ENCODE results near the gene VAMP5. TPM values are rescaled to one million over a fixed set of nuclear protein-coding genes. Genes with fewer than 3 reads are reported as not detected.

VAMP5 gene
- total and polyA plus RNA-seq, 9 of the 15 experiments (the other 6 are each of a cell fraction or from before 2014, with no cell fraction given) = 0.54 to 1.9 (median 1.5) TPM; not detected in 2

GRCh38 chr2:85602476-85603234, 18.4 kb downstream of the VAMP5 start, which contains the start of gene TMEM150A (continued):
- no peak for TF ChIP-seq ZNF311 (CRISPR knock-in tag; IDR thresholded peaks at IDR 0.05)
- TF ChIP-seq ZNF778 (CRISPR knock-in tag; IDR thresholded peaks at IDR 0.05) = no peak
- TF ChIP-seq, protein P1, sequence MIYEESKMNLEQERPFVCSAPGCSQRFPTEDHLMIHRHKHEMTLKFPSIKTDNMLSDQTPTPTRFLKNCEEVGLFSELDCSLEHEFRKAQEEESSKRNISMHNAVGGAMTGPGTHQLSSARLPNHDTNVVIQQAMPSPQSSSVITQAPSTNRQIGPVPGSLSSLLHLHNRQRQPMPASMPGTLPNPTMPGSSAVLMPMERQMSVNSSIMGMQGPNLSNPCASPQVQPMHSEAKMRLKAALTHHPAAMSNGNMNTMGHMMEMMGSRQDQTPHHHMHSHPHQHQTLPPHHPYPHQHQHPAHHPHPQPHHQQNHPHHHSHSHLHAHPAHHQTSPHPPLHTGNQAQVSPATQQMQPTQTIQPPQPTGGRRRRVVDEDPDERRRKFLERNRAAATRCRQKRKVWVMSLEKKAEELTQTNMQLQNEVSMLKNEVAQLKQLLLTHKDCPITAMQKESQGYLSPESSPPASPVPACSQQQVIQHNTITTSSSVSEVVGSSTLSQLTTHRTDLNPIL (CRISPR knock-in tag; IDR thresholded peaks at IDR 0.05) = no peak
- TF ChIP-seq, protein P2, sequence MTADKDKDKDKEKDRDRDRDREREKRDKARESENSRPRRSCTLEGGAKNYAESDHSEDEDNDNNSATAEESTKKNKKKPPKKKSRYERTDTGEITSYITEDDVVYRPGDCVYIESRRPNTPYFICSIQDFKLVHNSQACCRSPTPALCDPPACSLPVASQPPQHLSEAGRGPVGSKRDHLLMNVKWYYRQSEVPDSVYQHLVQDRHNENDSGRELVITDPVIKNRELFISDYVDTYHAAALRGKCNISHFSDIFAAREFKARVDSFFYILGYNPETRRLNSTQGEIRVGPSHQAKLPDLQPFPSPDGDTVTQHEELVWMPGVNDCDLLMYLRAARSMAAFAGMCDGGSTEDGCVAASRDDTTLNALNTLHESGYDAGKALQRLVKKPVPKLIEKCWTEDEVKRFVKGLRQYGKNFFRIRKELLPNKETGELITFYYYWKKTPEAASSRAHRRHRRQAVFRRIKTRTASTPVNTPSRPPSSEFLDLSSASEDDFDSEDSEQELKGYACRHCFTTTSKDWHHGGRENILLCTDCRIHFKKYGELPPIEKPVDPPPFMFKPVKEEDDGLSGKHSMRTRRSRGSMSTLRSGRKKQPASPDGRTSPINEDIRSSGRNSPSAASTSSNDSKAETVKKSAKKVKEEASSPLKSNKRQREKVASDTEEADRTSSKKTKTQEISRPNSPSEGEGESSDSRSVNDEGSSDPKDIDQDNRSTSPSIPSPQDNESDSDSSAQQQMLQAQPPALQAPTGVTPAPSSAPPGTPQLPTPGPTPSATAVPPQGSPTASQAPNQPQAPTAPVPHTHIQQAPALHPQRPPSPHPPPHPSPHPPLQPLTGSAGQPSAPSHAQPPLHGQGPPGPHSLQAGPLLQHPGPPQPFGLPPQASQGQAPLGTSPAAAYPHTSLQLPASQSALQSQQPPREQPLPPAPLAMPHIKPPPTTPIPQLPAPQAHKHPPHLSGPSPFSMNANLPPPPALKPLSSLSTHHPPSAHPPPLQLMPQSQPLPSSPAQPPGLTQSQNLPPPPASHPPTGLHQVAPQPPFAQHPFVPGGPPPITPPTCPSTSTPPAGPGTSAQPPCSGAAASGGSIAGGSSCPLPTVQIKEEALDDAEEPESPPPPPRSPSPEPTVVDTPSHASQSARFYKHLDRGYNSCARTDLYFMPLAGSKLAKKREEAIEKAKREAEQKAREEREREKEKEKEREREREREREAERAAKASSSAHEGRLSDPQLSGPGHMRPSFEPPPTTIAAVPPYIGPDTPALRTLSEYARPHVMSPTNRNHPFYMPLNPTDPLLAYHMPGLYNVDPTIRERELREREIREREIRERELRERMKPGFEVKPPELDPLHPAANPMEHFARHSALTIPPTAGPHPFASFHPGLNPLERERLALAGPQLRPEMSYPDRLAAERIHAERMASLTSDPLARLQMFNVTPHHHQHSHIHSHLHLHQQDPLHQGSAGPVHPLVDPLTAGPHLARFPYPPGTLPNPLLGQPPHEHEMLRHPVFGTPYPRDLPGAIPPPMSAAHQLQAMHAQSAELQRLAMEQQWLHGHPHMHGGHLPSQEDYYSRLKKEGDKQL (CRISPR knock-in tag; IDR thresholded peaks at IDR 0.05; ENCODE audit: borderline replicate concordance) = no peak
- no peak for TF ChIP-seq KHSRP (IDR thresholded peaks at IDR 0.05)
- no peak for TF ChIP-seq THRA (IDR thresholded peaks at IDR 0.05)
- TF ChIP-seq, protein P3, sequence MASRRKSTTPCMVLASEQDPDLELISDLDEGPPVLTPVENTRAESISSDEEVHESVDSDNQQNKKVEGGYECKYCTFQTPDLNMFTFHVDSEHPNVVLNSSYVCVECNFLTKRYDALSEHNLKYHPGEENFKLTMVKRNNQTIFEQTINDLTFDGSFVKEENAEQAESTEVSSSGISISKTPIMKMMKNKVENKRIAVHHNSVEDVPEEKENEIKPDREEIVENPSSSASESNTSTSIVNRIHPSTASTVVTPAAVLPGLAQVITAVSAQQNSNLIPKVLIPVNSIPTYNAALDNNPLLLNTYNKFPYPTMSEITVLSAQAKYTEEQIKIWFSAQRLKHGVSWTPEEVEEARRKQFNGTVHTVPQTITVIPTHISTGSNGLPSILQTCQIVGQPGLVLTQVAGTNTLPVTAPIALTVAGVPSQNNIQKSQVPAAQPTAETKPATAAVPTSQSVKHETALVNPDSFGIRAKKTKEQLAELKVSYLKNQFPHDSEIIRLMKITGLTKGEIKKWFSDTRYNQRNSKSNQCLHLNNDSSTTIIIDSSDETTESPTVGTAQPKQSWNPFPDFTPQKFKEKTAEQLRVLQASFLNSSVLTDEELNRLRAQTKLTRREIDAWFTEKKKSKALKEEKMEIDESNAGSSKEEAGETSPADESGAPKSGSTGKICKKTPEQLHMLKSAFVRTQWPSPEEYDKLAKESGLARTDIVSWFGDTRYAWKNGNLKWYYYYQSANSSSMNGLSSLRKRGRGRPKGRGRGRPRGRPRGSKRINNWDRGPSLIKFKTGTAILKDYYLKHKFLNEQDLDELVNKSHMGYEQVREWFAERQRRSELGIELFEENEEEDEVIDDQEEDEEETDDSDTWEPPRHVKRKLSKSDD (conservative IDR thresholded peaks at IDR 0.05; ENCODE audit: low read length) = no peak
- no peak for TF ChIP-seq MTF1 (CRISPR knock-in tag; IDR thresholded peaks at IDR 0.05; ENCODE audit: borderline replicate concordance)
- no peak for TF ChIP-seq GTF2A2 (tag; IDR thresholded peaks at IDR 0.05)
- TF ChIP-seq, protein P4, sequence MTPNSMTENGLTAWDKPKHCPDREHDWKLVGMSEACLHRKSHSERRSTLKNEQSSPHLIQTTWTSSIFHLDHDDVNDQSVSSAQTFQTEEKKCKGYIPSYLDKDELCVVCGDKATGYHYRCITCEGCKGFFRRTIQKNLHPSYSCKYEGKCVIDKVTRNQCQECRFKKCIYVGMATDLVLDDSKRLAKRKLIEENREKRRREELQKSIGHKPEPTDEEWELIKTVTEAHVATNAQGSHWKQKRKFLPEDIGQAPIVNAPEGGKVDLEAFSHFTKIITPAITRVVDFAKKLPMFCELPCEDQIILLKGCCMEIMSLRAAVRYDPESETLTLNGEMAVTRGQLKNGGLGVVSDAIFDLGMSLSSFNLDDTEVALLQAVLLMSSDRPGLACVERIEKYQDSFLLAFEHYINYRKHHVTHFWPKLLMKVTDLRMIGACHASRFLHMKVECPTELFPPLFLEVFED (CRISPR knock-in tag; conservative IDR thresholded peaks at IDR 0.05) = no peak
- TF ChIP-seq ZNF57 (CRISPR knock-in tag; IDR thresholded peaks at IDR 0.05) = no peak
- TF ChIP-seq NEUROD1 (IDR thresholded peaks at IDR 0.05; ENCODE audit: borderline replicate concordance, low read depth, low read length, partially characterized antibody) = no peak
- TF ChIP-seq ZNF24 (IDR thresholded peaks at IDR 0.05) = no peak
- TF ChIP-seq ZNF133 (CRISPR knock-in tag; IDR thresholded peaks at IDR 0.05) = no peak
- TF ChIP-seq ZNF644 (tag; IDR thresholded peaks at IDR 0.05; ENCODE audit: low read depth) = no peak
- no peak for TF ChIP-seq ZNF707 (CRISPR knock-in tag; conservative IDR thresholded peaks at IDR 0.05)

Data from K562 (cell line).